ENCODE results near the gene IQGAP2.
"Not testable (repeated sequence)": the region's sequence is repeated elsewhere in the genome, so short reads cannot be mapped to it uniquely, and the experiment has no call there.

Gene IQGAP2

DNA sequence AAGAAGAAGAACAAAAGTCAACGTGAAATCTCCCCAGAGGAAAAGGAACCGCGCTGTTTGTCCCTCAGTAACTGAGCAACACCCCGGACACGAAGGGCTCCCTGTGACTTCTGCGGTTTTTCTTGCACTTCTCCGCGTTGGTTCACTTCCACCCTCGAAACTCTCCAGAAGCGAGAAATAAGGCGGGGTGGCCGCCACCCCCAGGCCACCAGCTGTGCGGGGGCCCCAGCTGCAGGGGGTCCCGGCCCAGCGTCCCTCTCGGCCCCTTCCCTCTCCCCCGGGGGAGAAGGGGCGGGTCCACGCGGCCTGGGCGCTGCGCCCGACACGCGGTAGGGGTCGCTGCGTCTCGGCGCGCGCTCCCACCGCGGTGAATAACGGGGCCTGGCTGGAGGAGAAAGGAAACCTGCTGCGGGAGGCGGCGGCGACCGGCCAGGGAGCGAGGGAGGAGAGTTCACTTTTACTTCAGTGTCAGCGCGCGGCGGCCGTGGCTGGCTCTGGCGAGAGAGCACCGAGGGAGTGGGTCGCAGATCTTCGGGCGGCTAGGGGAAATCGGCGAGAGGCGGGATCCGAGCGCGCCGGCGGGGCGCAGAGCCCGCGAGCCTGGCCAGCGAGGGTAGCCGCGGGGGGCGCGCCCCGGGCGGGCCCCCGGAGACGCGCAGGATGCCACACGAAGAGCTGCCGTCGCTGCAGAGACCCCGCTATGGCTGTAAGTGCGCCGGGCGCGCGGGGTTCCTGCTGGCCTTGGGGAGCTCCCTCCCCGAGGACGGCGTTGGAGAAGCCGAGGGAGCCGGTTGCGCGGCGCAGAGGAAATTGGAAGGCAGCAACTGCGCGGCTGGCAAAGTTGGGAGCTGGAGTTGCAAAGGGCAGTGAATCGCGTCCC, at the start of gene IQGAP2:
Gene IQGAP2 (plus strand): TSS at position 400 of the 880 bp plus-strand sequence. CDS start 261 bp downstream, at position 661.
- DNase-seq (ENCODE audit: low spot score) = peak; percentile 66

GRCh38 chr5:76356887-76357286, 46.2 kb upstream of the IQGAP2 start:
- no peak for DNase-seq (ENCODE audit: low spot score)

- no peak for DNase-seq (ENCODE audit: low spot score)
Measured at GRCh38 chr5:76363352-76364225, 39.5 kb upstream of the IQGAP2 start.

DNA sequence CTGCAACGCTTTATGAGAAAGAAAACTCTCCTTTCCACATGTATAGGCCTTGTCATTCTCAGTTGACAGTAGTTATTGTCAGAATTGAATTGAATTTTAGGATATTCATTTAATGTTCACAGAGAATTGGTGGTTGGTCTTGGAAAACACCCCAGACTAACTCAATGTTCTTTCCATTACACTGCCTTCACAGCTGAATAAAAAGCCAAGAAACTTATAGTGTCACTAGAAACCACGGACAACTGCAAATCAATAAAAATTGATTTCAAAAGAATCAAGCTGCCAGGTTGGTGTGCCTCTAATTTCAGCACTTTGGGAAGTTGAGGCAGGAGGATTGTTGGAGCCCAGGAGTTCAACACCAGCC, 38.9 kb upstream of the IQGAP2 start:
- no peak for DNase-seq (ENCODE audit: low spot score)

- no peak for DNase-seq (ENCODE audit: low spot score)
Measured at GRCh38 chr5:76365561-76365960, 37.5 kb upstream of the IQGAP2 start.

- no peak for DNase-seq (ENCODE audit: low spot score)
Measured at GRCh38 chr5:76366596-76366995, 36.5 kb upstream of the IQGAP2 start.

DNA sequence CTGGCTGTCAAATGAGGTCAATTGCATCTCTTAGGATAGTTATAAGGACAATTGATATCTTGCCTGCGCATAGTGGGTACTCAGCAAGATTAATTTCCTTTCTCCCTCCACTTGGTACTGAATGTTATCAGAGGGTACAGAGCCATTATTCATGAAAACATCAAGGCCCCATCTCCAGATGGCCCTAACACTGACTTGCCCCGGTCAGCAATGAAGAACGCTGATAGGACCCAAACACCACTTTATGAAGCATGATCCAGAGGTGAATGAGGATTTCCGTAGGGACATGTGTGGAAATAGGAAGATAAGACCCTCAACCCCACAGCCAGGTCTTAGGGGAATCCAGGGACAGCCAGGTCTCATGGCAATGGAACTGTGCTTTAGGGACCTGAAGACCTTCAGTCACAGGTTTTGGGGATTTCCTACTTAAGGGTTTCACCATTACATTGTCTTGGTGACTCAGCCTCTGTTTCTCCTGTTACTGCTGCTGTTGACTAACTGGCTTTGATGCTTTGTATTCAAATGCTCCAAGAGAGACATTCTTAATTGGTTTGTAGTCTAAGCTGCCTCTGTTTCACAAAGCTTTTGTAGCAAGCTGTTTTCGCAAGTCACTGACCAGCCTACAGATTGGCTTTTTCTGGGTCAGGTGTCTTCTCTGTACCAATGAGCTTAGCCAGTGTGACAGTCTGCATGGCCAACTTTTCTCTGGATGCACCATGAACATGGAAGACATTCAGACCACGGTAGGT, 35.3 kb upstream of the IQGAP2 start:
- no peak for DNase-seq (ENCODE audit: low spot score)

DNA sequence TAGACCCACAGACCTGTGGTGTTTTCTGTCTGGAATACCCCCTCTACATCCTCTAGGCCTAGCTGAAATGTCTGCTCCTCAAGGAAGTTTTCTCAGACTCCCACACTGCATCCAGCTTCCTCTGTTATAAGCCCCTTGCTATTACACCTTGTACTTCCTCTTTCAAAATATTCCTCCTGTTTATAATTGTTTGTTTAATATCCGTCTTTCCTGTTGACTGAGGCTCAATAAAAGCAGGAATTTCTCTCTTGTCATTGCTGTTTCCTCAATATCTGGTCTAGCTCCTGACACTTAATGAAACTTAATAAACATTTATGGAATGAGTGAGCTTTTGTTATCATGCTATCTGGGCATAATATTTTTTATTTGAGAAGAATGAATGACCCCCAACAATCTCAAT, 34.1 kb upstream of the IQGAP2 start:
- no peak for DNase-seq (ENCODE audit: low spot score)

GRCh38 chr5:76369668-76370067, 33.4 kb upstream of the IQGAP2 start:
- not testable (repeated sequence) for DNase-seq (ENCODE audit: low spot score)

DNA sequence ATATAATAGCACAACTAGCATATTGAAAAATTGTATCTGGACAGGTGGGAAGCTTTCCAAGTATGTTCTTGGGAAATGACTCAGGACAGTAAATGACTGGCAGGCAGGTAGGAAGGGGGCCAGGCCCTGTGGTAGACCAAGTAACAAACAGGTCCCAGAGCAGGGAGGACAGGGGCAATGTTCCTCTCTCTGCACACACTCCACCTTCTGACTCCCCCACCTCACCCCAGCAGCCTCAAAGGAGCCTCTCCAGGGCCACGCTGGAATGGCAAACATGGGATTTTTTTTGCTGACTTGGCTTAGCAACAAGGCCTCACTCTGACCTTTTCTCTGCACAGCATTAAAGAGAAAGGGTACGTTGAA, 31.1 kb upstream of the IQGAP2 start:
- no peak for DNase-seq (ENCODE audit: low spot score)

GRCh38 chr5:76372323-76373054, 30.6 kb upstream of the IQGAP2 start:
- peak; percentile 73 for DNase-seq (ENCODE audit: low spot score)

DNA sequence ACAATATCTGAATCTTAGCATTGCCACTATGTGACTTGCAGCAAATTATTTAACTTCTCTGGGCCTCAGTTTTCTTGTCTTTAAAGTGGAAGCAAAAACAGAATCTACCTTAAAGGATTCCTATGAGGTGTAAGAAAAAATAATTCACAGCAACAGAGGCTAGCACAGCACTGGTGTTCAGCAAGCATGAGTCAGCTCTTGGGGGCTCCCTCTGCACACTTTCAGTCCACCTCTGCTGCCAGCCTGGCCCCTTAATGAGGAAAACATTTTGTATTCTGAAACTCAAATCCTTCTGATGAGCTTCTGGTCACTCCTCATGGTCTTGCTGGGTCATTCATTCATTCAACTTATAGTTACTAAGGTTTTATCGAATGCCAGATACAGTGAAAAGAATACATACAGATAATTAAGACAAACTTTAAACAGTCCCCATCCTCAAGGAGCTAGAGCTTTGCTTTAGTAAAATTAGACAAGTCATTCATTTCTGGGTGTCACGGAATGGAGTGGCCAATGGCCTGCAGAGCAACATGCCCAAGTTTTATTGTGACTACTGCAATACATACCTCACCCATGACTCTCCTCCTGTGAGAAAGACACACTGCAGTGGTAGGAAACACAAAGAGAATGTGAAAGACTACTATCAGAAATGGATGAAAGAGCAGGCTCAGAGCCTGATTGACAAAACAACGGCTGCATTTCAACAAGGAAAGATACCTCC, 26.8 kb upstream of the IQGAP2 start:
- DNase-seq (ENCODE audit: low spot score) = no peak

DNA sequence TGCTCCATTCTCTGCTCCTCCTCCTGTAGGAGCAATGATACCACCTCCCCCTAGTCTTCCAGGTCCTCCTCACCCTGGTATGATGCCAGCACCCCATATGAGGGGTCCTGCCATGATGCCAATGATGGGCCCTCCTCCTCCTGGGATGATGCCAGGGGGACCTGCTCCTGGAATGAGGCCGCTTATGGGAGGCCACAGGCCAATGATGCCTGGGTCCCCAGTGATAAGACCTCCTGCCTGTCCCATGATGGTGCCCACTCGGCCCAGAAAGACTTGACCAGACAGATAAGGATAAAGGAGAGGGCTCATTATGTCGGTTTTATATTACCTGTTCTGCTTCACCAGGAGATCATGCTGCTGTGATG, 26.2 kb upstream of the IQGAP2 start:
- no peak for DNase-seq (ENCODE audit: low spot score)

DNA sequence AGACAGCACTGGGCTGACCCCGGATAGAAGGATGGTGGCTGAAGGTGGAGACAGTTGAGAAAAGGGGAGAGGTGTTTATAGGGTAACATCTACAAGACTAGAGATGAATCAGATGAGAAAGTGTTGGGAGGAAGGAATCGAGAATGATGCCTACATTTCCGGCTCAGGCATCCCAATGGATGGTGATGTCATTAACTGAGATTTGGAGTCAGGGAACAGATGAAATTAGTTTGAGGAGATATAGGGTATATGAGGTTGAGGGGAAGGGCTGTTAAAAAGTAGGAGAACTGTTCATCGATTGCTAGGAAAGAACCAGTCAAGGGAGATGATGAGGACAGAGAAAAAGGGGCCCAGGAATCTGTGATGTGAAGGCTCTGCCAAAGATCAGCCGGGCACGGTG, 24.7 kb upstream of the IQGAP2 start:
- DNase-seq (ENCODE audit: low spot score) = no peak

DNA sequence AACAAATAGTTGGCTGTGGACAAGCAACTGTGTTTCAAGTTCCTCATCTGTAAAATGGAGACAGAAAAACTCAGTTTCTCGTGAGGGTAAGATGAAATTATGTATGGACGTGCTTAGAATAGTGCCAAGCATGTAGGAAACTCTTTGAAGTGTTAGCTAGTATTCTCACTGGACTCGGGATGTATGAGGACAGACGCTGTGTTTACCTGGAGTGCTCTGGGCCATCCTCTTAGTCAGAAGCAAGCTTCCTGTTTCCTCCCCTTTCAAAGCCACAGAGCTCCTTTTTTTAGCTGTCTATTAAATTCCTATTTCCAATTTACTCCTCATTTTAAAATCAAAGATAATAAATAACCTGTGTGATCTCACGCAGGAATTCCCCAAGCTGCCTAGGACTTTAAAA, 23.8 kb upstream of the IQGAP2 start:
- DNase-seq (ENCODE audit: low spot score) = no peak

DNA sequence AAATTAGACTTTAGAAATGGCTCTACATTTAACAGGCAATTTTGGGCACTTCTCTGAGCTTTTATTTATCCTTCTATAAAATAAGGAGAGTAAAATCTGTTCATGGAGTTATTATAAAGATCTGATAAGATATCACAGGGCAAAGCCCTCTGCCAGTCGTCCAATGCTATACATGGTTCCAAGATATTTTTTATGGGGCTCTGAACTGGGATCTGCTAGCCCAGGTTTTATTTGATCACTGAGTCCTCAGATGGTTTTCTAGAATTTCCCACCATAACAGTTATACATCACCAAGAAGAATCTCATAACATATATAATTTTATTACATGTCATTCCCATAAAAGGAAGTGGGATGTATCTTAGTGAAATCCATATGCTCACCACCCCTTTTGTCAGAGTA, 23.2 kb upstream of the IQGAP2 start:
- DNase-seq (ENCODE audit: low spot score) = no peak

DNA sequence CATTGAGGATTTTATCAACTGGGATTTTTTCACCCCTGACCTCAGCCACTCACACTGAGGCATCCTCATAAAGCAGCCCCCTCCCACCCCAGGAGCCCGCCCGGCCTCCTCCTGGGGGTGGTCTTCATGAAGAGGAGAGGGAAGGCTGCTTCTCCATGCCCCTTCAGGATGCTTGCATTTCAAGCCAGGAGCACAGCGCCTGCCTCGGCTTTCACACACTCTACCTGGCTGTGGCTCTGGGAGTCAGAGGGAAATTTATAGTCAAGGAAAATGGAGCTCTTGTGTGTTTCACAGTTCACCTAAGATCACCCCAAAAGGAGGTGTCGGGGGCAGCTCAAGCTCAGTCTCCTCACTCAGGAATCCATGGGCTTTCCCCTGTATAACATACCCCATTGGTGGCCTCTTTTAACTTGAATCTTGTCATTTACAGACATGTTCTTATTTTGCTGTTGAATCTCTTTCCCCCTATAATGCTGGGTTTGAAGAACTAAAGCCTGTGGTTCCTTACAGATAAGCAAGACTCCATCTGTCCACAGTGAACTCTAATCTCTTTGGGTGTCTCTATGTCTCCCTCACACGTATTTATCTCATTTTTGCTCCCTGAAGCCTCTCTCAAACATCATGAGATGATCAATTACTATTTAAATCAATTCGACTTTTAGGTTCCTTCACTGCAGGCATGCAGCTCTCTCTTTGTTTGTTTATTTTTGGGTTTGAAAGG, 22.6 kb upstream of the IQGAP2 start:
- no peak for DNase-seq (ENCODE audit: low spot score)

DNA sequence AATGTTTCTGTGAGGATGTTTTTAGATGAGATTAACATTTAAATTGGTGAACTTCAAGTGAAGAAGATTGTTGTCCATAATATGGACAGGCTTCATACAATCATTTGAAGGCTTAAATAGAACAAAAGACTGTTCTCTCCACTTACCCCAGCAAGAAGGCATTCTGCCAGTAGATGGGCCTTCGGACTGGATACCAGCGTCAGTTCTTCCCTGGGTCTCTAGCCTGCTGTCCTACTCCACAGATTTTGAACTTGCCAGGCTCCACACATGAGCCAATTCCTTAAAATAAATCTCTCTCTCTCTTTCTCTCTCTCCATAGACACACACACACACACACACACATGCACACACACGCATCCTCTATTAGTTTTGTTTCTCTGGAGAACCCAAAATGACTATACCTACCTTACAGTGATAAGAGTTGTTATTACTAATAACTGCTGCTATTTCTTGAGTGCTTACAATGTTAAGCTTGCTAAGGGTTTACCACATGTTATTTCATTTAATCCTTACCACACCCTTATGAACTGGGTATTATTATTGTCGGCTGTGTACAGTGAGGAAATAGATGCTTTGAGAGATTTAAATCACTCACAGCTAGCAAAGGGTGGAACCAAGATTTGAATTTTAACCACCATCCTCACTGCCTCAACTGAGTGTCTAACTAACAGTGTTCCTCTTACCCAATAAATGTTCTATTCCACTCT, 19.8 kb upstream of the IQGAP2 start:
- no peak for DNase-seq (ENCODE audit: low spot score)

DNA sequence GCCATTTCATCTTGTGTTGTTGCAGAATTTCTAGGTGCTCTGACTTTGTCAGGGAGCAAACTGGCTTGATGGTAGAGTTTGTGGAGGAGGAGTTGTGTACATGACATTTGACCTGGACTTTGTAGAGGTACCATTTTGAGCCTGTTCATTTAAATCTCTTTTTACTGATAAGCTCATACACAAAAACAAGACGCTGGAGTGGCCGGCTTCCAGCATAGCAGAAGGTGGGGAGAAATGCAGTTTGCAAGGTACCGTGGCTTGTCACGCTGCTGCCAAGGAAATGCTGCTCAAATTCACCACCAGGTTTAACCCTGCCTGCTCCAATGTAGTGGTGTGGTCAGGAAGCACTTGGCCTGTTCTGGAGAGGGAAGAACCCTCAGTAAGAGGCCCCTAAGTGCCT, 18.9 kb upstream of the IQGAP2 start:
- DNase-seq (ENCODE audit: low spot score) = no peak

DNA sequence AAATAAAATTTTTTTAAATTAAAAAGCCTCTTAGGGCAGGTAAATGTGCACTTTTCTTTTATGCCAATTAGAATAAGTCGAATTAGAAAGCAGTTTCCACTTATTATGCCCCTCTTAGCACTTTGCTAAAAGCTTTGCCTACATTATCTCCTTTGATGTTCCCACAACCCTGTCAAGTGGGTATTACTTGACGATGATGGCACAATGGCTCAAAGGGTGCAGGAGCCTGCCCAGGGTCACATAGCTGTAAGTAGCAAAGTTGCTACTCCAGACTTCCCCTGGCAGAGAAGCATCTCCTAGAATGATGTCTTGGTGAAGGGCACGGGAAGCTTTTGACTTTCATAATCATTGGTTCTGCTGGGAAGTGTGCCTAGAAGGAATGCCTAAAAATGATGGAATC, 18.4 kb upstream of the IQGAP2 start:
- DNase-seq (ENCODE audit: low spot score) = no peak

Measured in GM03348 (cell line).